ENCODE measurements around the gene HIRA.

The HIRA gene

GRCh38 chr22:19424186-19424500, 7.4 kb downstream of the HIRA start:
- no peaks in the 10 kb centered on the region for H3K4me1 ChIP-seq (ENCODE audit: insufficient read depth, low read length)
- H3K9me3 ChIP-seq (ENCODE audit: low read length), result no peaks in the 10 kb centered on the region
- H3K4me3 ChIP-seq (ENCODE audit: low read length), result no peak overlapping the region
- no peak overlapping the region for H2AFZ ChIP-seq (ENCODE audit: low read depth, low read length)
- H3K27me3 ChIP-seq (ENCODE audit: insufficient read depth, low read length), result no peaks in the 10 kb centered on the region
- H3K36me3 ChIP-seq (ENCODE audit: insufficient read depth, low read length), result no peaks in the 10 kb centered on the region

- H3K36me3 ChIP-seq (ENCODE audit: insufficient read depth, low read length), result peaks cover 2% of the 10 kb centered on the region
- no peak overlapping the region for H2AFZ ChIP-seq (ENCODE audit: low read depth, low read length)
- no peaks in the 10 kb centered on the region for H3K9me3 ChIP-seq (ENCODE audit: low read length)
- no peaks in the 10 kb centered on the region for H3K27me3 ChIP-seq (ENCODE audit: insufficient read depth, low read length)
- H3K4me3 ChIP-seq (ENCODE audit: low read length), result no peak overlapping the region
- no peaks in the 10 kb centered on the region for H3K4me1 ChIP-seq (ENCODE audit: insufficient read depth, low read length)
Observed at GRCh38 chr22:19422440-19423301, 8.9 kb downstream of the HIRA start.

- H3K4me3 ChIP-seq (ENCODE audit: low read length), result no peak overlapping the region
- H3K4me1 ChIP-seq (ENCODE audit: insufficient read depth, low read length), result no peaks in the 10 kb centered on the region
- H3K27me3 ChIP-seq (ENCODE audit: insufficient read depth, low read length), result no peaks in the 10 kb centered on the region
- H3K36me3 ChIP-seq (ENCODE audit: insufficient read depth, low read length), result peaks cover 3% of the 10 kb centered on the region
- H3K9me3 ChIP-seq (ENCODE audit: low read length), result peaks cover 2% of the 10 kb centered on the region
- H2AFZ ChIP-seq (ENCODE audit: low read depth, low read length), result no peak overlapping the region
Observed at GRCh38 chr22:19420321-19420720, 11.2 kb downstream of the HIRA start.

GRCh38 chr22:19419464-19420178, 11.9 kb downstream of the HIRA start:
- no peak overlapping the region for H3K4me3 ChIP-seq (ENCODE audit: low read length)
- peaks cover 2% of the 10 kb centered on the region for H3K9me3 ChIP-seq (ENCODE audit: low read length)
- no peaks in the 10 kb centered on the region for H3K27me3 ChIP-seq (ENCODE audit: insufficient read depth, low read length)
- peaks cover 3% of the 10 kb centered on the region for H3K36me3 ChIP-seq (ENCODE audit: insufficient read depth, low read length)
- no peak overlapping the region for H2AFZ ChIP-seq (ENCODE audit: low read depth, low read length)
- H3K4me1 ChIP-seq (ENCODE audit: insufficient read depth, low read length), result no peaks in the 10 kb centered on the region

GRCh38 chr22:19419086-19419463, 12.5 kb downstream of the HIRA start:
- H3K36me3 ChIP-seq (ENCODE audit: insufficient read depth, low read length), result peaks cover 3% of the 10 kb centered on the region

GRCh38 chr22:19412923-19413322, 18.6 kb downstream of the HIRA start:
- Histone ChIP-seq H3K27me3 (ENCODE audit: insufficient read depth, low read length) (no peaks in the 10 kb centered on the region), H3K9me3 (ENCODE audit: low read length) (peaks cover 2% of the 10 kb centered on the region), H3K4me1 (ENCODE audit: insufficient read depth, low read length) (no peaks in the 10 kb centered on the region), H3K4me3 (ENCODE audit: low read length) (no peak overlapping the region), H2AFZ (ENCODE audit: low read depth, low read length) (no peak overlapping the region), H3K36me3 (ENCODE audit: insufficient read depth, low read length) (peaks cover 22% of the 10 kb centered on the region)

More at GRCh38 chr22:19419086-19419463, 12.5 kb downstream of the HIRA start:
- Histone ChIP-seq H3K9me3 (ENCODE audit: low read length) (peaks cover 2% of the 10 kb centered on the region), H3K4me1 (ENCODE audit: insufficient read depth, low read length) (no peaks in the 10 kb centered on the region), H2AFZ (ENCODE audit: low read depth, low read length) (no peak overlapping the region), H3K4me3 (ENCODE audit: low read length) (no peak overlapping the region), H3K27me3 (ENCODE audit: insufficient read depth, low read length) (no peaks in the 10 kb centered on the region)

GRCh38 chr22:19412478-19412877, 19.1 kb downstream of the HIRA start:
- H2AFZ ChIP-seq (ENCODE audit: low read depth, low read length), result no peak overlapping the region
- H3K27me3 ChIP-seq (ENCODE audit: insufficient read depth, low read length), result no peaks in the 10 kb centered on the region
- peaks cover 2% of the 10 kb centered on the region for H3K9me3 ChIP-seq (ENCODE audit: low read length)
- peaks cover 24% of the 10 kb centered on the region for H3K36me3 ChIP-seq (ENCODE audit: insufficient read depth, low read length)
- H3K4me1 ChIP-seq (ENCODE audit: insufficient read depth, low read length), result no peaks in the 10 kb centered on the region
- no peak overlapping the region for H3K4me3 ChIP-seq (ENCODE audit: low read length)

GRCh38 chr22:19411690-19412045, 19.9 kb downstream of the HIRA start:
- Histone ChIP-seq H3K36me3 (ENCODE audit: insufficient read depth, low read length) (peaks cover 31% of the 10 kb centered on the region), H2AFZ (ENCODE audit: low read depth, low read length) (no peak overlapping the region), H3K4me1 (ENCODE audit: insufficient read depth, low read length) (no peaks in the 10 kb centered on the region), H3K9me3 (ENCODE audit: low read length) (peaks cover under 1% of the 10 kb centered on the region), H3K27me3 (ENCODE audit: insufficient read depth, low read length) (no peaks in the 10 kb centered on the region), H3K4me3 (ENCODE audit: low read length) (no peak overlapping the region)

GRCh38 chr22:19410941-19411689, 20.4 kb downstream of the HIRA start:
- Histone ChIP-seq H3K4me1 (ENCODE audit: insufficient read depth, low read length) (no peaks in the 10 kb centered on the region), H2AFZ (ENCODE audit: low read depth, low read length) (no peak overlapping the region), H3K4me3 (ENCODE audit: low read length) (no peak overlapping the region), H3K27me3 (ENCODE audit: insufficient read depth, low read length) (no peaks in the 10 kb centered on the region), H3K9me3 (ENCODE audit: low read length) (no peaks in the 10 kb centered on the region), H3K36me3 (ENCODE audit: insufficient read depth, low read length) (peaks cover 37% of the 10 kb centered on the region)

- Histone ChIP-seq H3K4me1 (ENCODE audit: insufficient read depth, low read length) (no peaks in the 10 kb centered on the region), H3K9me3 (ENCODE audit: low read length) (no peaks in the 10 kb centered on the region), H2AFZ (ENCODE audit: low read depth, low read length) (no peak overlapping the region), H3K36me3 (ENCODE audit: insufficient read depth, low read length) (peaks cover 58% of the 10 kb centered on the region), H3K4me3 (ENCODE audit: low read length) (no peak overlapping the region), H3K27me3 (ENCODE audit: insufficient read depth, low read length) (no peaks in the 10 kb centered on the region)
Observed at GRCh38 chr22:19407649-19408606, 23.6 kb downstream of the HIRA start.

GRCh38 chr22:19406846-19407245, 24.7 kb downstream of the HIRA start:
- no peak overlapping the region for H2AFZ ChIP-seq (ENCODE audit: low read depth, low read length)
- no peaks in the 10 kb centered on the region for H3K27me3 ChIP-seq (ENCODE audit: insufficient read depth, low read length)
- no peaks in the 10 kb centered on the region for H3K4me1 ChIP-seq (ENCODE audit: insufficient read depth, low read length)
- no peak overlapping the region for H3K4me3 ChIP-seq (ENCODE audit: low read length)
- peaks cover 66% of the 10 kb centered on the region for H3K36me3 ChIP-seq (ENCODE audit: insufficient read depth, low read length)
- no peaks in the 10 kb centered on the region for H3K9me3 ChIP-seq (ENCODE audit: low read length)

GRCh38 chr22:19406281-19406811, 25.2 kb downstream of the HIRA start:
- H3K4me1 ChIP-seq (ENCODE audit: insufficient read depth, low read length), result no peaks in the 10 kb centered on the region
- H2AFZ ChIP-seq (ENCODE audit: low read depth, low read length), result no peak overlapping the region
- no peaks in the 10 kb centered on the region for H3K27me3 ChIP-seq (ENCODE audit: insufficient read depth, low read length)
- H3K36me3 ChIP-seq (ENCODE audit: insufficient read depth, low read length), result peaks cover 70% of the 10 kb centered on the region
- H3K9me3 ChIP-seq (ENCODE audit: low read length), result no peaks in the 10 kb centered on the region
- no peak overlapping the region for H3K4me3 ChIP-seq (ENCODE audit: low read length)
